AG04450 (cell line): ENCODE data around the gene OPA3. TPM values are rescaled to one million over a fixed set of nuclear protein-coding genes. Genes with fewer than 3 reads are reported as not detected.

ENCODE experiments used
- CTCF ChIA-PET: fragments of 300-600, 350-600 bp; formaldehyde crosslinking; extraction: SDS; loops from one replicate; lab custom pipeline; 2022; ENCODE audit warnings: antibody characterized with exemption, inconsistent platforms; lab: Charles Lee
- POLR2A ChIA-PET: fragments of 350-600 bp; formaldehyde crosslinking; extraction: SDS; loops from one replicate; lab custom pipeline; 2021; ENCODE audit warnings: antibody characterized with exemption, inconsistent platforms; lab: Yijun Ruan, JAX
- DNase-seq: peaks from one replicate; pipeline ENCODE4 v3.0.0-alpha.2; 2011; ENCODE audit warnings: low read depth, low spot score
- H3K27ac ChIP-seq: one replicate; pipeline ENCODE4 v1.5.1; 2012; ENCODE audit warnings: low read depth, low read length, control low read depth
- H3K27me3 ChIP-seq: one replicate; pipeline ENCODE4 v1.6.0; 2012; ENCODE audit warnings: low read length; ENCODE audit not compliant: control insufficient read depth, insufficient read depth
- H3K4me3 ChIP-seq: 2 replicates; pipeline ENCODE4 v1.5.1; 2011; ENCODE audit warnings: mild to moderate bottlenecking, low read depth, low read length, control low read depth
- H3K9me3 ChIP-seq: 2 replicates; pipeline ENCODE4 v1.5.1; 2012; ENCODE audit warnings: low read length; ENCODE audit not compliant: control insufficient read depth, insufficient read depth
- CTCF ChIP-seq: IDR thresholded peaks from 2 replicates; pipeline ENCODE4 v1.5.1; 2011; ENCODE audit warnings: low read depth, low read length, control low read depth, inconsistent platforms
- polyA plus RNA-seq: library from polyadenylated mRNA; depleted of rRNA; stranded (reverse); fragments of >200 nt; gene quantifications from 2 replicates; pipeline ENCODE4 v1.2.3, GENCODE V29; 2011

The OPA3 gene
- polyA plus RNA-seq, 1 experiment = 12.2 TPM

DNA sequence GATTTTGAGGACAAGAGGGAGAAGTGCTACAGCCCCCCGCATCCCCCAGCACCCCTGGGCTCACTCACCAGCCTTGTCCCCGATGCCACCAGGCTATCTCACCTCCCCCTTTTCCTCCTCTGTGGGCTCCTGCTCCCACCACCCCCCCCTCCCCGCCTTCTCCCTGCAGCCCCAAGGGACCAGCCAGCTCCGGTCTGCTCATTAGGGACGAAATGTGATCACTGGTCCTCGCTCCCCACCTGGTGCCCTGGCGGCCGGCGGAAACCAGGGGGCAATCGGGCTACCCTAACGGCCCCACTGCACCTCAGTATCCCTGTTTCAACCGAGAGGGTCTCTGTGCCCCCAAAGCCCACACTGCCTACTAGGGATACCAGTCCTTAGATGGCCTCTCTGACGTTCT, 14.7 kb upstream of the OPA3 start:
- no peak for DNase-seq
- Histone ChIP-seq H3K27me3 (peaks cover 46% of the 10 kb centered on the region), H3K27ac (no peak overlapping the region), H3K4me3 (no peak overlapping the region), H3K9me3 (no peaks in the 10 kb centered on the region; the same call in 1 of the 2 replicates)
- ChIA-PET CTCF (interaction anchor here (1.4 kb wide), 1 partner anchor 159 kb away, joined by 4 read pairs; no protein-coding TSS in a partner anchor), POLR2A (no interaction called here)
- TF ChIP-seq CTCF = no peak

- H3K9me3 ChIP-seq = no peaks in the 10 kb centered on the region; the same call in 1 of the 2 replicates
- DNase-seq = no peak
- ChIA-PET CTCF (interaction anchor here (1.4 kb wide), 1 partner anchor 159 kb away, joined by 4 read pairs; no protein-coding TSS in a partner anchor), POLR2A (interaction anchor here (0.6 kb wide), 1 partner anchor 280 kb away, joined by 4 read pairs; no protein-coding TSS in a partner anchor)
- peak overlapping the region; percentile 1; the same call in 1 of the 2 replicates for H3K4me3 ChIP-seq
- peaks cover 46% of the 10 kb centered on the region for H3K27me3 ChIP-seq
- TF ChIP-seq CTCF = no peak
- no peak overlapping the region for H3K27ac ChIP-seq
Observed at GRCh38 chr19:45598267-45599001, 13.8 kb upstream of the OPA3 start.

DNA sequence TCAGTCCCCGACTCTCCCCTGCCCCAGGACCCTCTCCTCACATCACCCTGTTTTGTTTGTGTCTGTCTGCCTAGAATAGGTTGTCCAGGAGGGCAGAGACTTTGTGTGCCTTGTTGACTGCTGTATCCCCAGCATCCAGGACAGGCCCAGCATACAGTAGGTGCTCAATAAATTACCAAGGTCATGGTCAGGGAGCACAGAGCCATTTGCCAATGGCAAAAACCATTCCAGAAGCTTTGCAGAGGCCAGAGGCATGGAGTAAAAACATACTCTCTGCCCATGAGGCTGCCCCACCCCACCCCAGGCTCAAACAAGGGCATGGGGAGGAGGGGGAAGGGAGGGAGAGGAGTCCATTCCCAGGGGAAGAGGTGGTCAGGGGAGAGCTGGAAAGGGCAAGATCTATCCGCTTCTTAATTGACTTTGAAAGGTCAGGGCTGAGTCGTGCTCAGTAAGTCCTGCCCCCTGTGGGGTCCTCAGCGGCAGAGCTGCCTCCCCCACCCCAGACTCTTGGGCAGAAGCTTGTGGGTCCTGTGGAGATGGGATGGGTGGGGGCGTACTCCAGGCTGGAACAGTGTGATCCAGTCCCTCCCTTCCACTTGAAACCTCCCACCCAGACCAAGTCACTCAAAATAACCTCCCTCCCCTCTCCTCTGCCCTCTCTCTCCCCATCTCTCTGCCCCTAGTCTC, 13.0 kb upstream of the OPA3 start:
- TF ChIP-seq CTCF = no peak
- CTCF ChIA-PET = no interaction called here
- POLR2A ChIA-PET = no interaction called here
- Histone ChIP-seq H3K4me3 (no peak overlapping the region), H3K27me3 (peaks cover 44% of the 10 kb centered on the region), H3K9me3 (no peaks in the 10 kb centered on the region; the same call in 1 of the 2 replicates), H3K27ac (no peak overlapping the region)
- DNase-seq = no peak

GRCh38 chr19:45595814-45596213, 11.2 kb upstream of the OPA3 start:
- Histone ChIP-seq H3K4me3 (no peak overlapping the region), H3K9me3 (peaks cover 8% of the 10 kb centered on the region; the same call in 1 of the 2 replicates), H3K27me3 (peaks cover 29% of the 10 kb centered on the region), H3K27ac (no peak overlapping the region)
- CTCF ChIA-PET = no interaction called here
- POLR2A ChIA-PET = no interaction called here
- no peak for TF ChIP-seq CTCF
- DNase-seq = no peak
